NK-92 treated with Interleukin-12 subunit alpha and Interleukin-12 subunit beta, amount 100 ng/mL, for 24 hours (cell line): Measurements from ENCODE around the gene C5.
A peak's percentile ranks its signal among the peaks of the same experiment; 100 is the strongest.
"Not testable (repeated sequence)": the region's sequence is repeated elsewhere in the genome, so short reads cannot be mapped to it uniquely, and the experiment has no call there.

Experiments
- DNase-seq: peaks from one replicate; lab custom pipeline; 2025; lab: John Stamatoyannopoulos, UW

The C5 gene

GRCh38 chr9:121048618-121049017 lies 1.5 kb downstream of the C5 start:
- DNase-seq, result no peak

DNA sequence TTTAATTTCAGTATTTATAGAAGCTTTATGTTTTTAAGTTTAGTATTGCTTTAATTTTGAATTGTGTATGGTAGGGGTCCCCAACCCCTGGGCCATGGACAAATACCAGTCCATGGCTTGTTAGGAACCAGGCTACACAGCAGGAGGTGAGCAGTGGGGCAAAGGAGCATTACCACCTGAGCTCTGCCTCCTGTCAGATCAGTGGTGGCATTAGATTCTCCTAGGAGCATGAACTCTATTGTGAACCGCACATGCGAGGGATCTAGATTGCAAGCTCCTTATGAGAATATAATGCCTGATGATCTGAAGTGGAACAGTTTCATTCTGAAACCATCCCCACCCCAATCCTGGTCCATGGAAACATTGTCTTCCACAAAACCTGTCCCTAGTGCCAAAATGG lies 1.9 kb downstream of the C5 start:
- no peak for DNase-seq

DNA sequence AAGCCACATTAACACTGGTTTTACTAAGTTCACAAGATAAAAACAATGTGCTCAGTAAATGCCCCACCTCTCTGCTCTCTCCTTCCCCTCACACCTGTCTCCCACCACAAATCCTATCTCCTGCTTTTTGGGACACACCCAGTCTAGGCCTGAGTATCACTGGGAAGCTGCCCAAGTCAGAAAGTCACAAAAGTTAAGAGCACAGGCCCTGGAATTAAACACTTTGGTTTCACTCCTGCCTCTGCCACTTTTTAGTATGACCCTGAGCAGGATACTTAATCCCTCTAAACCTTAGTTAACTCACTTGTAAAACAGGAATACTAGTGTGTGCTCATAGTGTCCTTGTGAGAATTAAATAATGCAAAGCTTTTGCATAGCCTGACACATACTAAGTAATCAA lies 11.3 kb downstream of the C5 start:
- DNase-seq, result no peak

- no peak for DNase-seq
These were observed 11.7 kb downstream of the C5 start for GRCh38 chr9:121038362-121038761.

DNA sequence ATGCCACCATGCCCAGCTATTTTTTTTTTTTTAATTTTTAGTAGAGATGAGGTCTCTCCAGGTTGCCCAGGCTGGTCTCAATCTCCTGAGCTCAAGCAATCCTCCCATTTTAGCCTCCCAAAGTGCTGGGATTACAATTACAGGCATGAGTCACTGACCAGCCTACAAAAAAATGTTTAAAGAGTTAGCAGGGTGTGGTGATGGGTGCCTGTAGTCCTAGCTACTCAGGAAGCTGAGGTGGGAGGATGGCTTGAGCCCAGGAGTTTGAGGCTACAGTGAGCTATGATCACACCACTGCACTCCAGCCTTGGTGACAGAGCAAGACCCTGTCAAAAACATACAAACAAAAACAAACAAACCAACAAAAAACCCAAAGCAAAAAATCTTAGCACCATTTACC lies 14.4 kb downstream of the C5 start:
- DNase-seq, result peak; percentile 8

- no peak for DNase-seq
These were observed 15.5 kb downstream of the C5 start for GRCh38 chr9:121034529-121034928.

DNA sequence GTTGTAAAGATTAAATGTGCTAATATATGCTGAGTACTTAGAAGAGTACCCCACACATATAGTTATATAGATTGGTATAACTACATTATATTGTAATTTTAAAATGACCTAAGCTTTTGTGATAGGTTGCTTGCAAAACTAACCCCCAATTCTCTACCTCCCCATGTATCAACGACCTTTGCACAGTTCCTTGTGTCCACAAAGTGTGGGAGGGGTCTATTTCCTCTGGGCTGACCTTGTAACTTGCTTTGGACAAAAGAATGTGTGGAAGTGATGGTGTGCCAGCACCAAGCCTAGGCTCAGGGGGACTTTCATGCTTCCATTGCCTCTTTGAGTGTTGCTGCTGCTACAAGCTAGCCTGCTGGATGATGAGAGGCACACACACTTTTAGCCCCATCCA lies 20.6 kb downstream of the C5 start:
- DNase-seq, result no peak

GRCh38 chr9:121028285-121028684 lies 21.8 kb downstream of the C5 start:
- not testable (repeated sequence) for DNase-seq

- no peak for DNase-seq
These were observed 23.3 kb downstream of the C5 start for GRCh38 chr9:121026768-121027167.

DNA sequence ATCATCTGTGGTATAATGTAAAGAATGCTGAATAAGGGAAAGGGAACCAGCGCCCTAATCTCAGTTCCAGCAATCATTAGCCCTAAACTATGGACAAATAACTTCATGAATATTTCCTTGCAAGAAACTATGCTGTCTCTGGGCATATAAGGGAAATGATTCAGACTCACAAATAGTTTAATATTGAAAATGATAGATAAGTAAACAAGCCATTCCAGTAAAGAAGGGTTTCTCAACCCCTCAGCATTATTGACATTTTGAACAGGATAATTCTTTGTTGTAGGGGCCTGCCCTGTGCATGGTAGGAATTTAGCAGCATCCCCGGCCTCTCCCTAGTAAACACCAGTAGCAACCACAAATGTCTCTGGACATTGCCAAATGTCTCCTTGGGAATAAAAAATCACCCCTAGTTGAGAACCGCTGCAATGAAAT lies 23.8 kb downstream of the C5 start:
- no peak for DNase-seq

DNA sequence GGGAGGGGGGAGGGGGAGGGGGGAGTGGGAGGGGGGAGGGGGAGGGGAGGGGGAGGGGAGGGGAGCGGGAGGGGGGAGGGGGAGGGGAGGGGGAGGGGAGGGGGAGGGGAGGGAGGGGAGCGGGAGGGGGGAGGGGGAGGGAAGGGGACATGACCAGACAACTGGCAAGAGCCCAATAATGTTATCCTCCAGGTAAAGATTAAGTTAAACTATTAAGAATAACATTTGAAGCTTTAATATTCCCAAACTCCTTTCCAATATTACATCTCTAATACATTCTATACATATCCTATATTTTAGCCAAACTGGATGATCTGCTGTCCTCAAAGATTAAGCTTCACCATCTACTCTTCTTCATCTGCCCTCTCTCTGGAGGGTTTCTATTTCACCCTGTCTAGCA lies 25.8 kb downstream of the C5 start:
- DNase-seq, result no peak

DNA sequence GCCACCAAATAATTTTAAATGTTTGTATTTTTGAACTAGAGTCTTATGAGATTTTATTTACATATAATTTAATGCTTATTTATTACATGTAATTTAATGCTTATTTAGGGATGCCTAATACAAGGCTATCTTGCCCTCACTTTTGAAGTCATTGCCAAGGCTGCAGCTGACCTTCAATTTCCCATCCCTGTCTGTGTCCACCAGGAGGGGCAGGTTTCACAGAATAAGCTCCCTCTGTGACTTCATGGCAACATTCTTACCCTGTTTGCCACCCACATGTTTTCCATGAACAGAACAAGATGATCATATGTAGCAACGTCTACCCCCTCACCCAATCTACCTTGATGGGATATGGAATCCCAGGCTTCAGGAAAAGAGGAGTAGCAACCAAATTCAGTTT lies 27.0 kb downstream of the C5 start:
- DNase-seq, result no peak

- DNase-seq, result no peak
These were observed 28.8 kb downstream of the C5 start for GRCh38 chr9:121021301-121021700.

- DNase-seq, result no peak
These were observed 30.8 kb downstream of the C5 start for GRCh38 chr9:121019273-121019672.

GRCh38 chr9:121013911-121014310 lies 36.2 kb downstream of the C5 start:
- DNase-seq, result no peak

GRCh38 chr9:121009650-121010049 lies 40.4 kb downstream of the C5 start:
- DNase-seq, result no peak

DNA sequence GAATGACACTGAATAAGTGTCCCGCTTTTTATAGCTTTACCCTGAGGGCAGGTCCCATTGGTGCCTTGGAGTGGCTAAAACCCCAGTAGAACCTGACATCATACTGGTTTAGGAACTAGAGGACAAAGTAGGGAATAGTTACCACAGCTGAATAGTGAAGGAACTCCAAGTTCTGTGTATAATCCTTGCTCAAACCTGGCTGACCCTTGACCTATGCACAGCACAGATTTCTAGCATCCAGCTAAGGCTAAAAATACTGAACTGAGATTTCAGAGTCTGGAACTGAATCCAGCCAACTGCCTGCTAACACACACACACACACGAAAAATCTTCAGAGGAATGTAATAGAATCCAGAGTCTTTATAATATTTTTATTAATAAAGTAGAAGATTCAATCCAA lies 50.8 kb downstream of the C5 start:
- DNase-seq, result no peak

DNA sequence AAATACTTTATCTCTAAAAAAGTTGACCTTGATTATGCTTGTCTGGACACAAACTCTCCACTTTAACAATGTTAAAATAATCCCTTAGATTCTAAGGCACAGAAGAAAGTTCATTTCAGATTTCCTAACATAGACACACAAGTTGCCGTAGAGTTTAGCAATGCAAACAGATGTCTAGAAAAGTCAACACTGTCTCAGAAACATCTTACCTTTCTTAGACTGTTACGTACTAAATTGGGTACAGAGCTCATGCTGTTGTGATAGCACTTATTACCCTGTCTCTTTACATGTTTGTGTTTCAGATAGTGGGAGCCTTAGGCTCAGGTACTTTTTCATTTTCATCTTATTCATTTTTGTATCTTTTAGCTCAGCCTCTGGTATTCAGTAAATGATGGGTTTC lies 52.0 kb downstream of the C5 start:
- DNase-seq, result no peak

DNA sequence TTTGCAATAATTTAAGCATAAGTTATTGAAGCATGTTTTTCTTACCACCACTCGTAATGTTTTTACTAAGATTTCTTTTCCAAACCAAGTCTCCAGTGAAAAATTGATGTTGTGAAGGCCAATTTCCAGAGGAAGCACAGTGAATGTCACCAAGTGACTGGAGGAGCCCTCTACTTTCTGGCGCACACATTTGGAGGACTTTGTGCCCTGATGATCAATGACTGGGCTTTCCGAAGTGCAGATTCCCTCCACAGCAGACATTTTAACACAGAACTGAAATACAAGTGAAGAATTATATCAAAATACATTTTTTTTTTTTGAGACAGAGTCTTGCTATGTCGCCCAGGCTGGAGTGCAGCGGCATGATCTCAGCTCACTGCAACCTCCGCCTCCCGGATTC lies 52.6 kb downstream of the C5 start:
- DNase-seq, result no peak

DNA sequence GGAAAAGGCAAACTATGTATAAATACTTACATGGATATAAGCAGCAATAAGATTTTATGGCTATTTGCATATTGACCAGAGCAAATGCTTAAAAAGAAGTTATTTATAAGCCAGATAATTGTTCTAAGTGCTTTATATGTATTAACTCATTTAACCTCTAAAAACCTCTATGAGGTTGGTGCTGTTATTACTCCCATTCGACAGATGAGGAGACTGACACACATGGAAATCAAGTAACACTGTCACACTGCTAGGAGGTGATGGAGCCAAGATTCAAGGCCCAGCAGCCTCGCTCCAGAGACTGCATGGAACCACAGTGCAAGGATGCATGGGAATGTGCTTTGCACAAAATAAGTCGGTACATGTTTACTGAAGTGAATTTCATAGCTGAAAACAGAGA lies 53.7 kb downstream of the C5 start:
- no peak for DNase-seq

GRCh38 chr9:120989065-120989464 lies 61.0 kb downstream of the C5 start:
- DNase-seq, result no peak

DNA sequence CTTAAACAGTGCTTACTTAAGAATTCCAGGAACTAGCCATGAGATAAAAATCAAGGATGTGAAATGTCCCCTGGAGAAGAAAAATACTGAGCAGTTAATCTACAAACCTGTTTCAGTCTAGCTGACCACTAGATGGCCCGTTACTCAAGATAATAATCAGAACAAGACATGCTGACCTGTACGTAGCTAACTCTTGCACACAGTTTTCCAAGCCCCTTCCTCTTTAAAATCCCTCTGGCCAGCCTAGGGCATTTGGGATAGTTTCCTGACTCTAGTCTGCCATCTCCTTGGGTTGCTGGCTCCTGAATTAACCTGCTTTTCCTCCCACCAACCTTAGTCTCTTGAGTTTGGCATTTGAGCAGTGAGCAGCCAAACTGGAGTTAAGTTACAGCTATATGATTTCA lies 64.3 kb downstream of the C5 start:
- DNase-seq, result no peak

DNA sequence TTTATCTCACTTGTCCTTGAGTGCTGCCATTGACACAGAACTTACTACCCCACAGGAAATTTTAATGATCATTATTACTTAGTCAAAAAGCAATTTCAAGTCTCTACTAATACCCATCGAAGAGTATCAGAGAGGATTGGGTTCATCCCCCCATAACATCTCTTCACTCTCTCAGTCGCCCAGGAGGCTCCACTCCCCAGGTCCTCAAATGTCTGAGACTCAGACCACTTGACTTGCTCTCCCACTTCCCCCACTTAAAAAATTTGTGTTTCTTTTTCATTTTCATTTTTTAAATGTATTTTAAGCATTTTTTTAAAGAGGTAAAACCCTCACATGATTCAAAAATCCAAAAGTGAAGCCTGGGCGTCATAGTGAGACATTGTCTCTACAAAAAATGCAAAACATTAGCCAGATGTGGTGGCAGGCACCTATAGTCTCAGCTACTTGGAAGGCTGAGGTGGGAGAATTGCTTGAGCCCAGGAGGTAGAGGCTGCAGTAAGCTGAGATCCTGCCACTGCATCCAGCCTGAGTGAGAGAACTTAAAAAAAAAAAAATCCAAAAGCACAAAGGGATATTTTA lies 66.7 kb downstream of the C5 start:
- no peak for DNase-seq

GRCh38 chr9:120982836-120983235 lies 67.2 kb downstream of the C5 start:
- no peak for DNase-seq

GRCh38 chr9:120980951-120981350 lies 69.1 kb downstream of the C5 start:
- no peak for DNase-seq
